ENCODE measurements around the gene ATP6V0B. TPM values are rescaled to one million over a fixed set of nuclear protein-coding genes. Genes with fewer than 3 reads are reported as not detected.

Gene ATP6V0B
- total and polyA plus RNA-seq, 2 of the 13 experiments (the other 11 are each of a cell fraction or from before 2014, with no cell fraction given) = 157 to 161 TPM

- 0 out of 2 replicates have a peak, but pooled peaks have one; percentile 39 for TF ChIP-seq EED (CRISPR knock-in tag; IDR thresholded peaks at IDR 0.05)
- TF ChIP-seq ZNF816 (CRISPR knock-in tag; IDR thresholded peaks at IDR 0.05; ENCODE audit: borderline replicate concordance) = no peak
- no peak for TF ChIP-seq SRF (IDR thresholded peaks at IDR 0.05; ENCODE audit: low read depth, low read length)
- 0 out of 2 replicates have a peak, but pooled peaks have one; percentile 10 for TF ChIP-seq KMT2A (CRISPR knock-in tag; IDR thresholded peaks at IDR 0.05)
- TF ChIP-seq CAMTA2 (CRISPR knock-in tag; IDR thresholded peaks at IDR 0.05; ENCODE audit: borderline replicate concordance) = 0 out of 2 replicates have a peak, but pooled peaks have one; percentile 51
- TF ChIP-seq ARID2 (CRISPR knock-in tag; IDR thresholded peaks at IDR 0.05; ENCODE audit: borderline replicate concordance) = no peak
- peak; percentile 5; the same call in 1 of the 2 replicates for TF ChIP-seq ARID4A (CRISPR knock-in tag; IDR thresholded peaks at IDR 0.05; ENCODE audit: borderline replicate concordance)
- peak; percentile 63; the same call in 1 of the 2 replicates for TF ChIP-seq KDM5B (CRISPR knock-in tag; IDR thresholded peaks at IDR 0.05; ENCODE audit: borderline replicate concordance)
- TF ChIP-seq XBP1 (CRISPR knock-in tag; IDR thresholded peaks at IDR 0.05) = no peak
- peak; percentile 38; the same call in 1 of the 2 replicates for TF ChIP-seq SMAD1 (CRISPR knock-in tag; IDR thresholded peaks at IDR 0.05; ENCODE audit: borderline replicate concordance, low read depth)
- TF ChIP-seq ZNF891 (CRISPR knock-in tag; IDR thresholded peaks at IDR 0.05) = 0 out of 2 replicates have a peak, but pooled peaks have one; percentile 51
- no peak for TF ChIP-seq FOXC1 (CRISPR knock-in tag; IDR thresholded peaks at IDR 0.05; ENCODE audit: borderline replicate concordance)
- TF ChIP-seq FOXO1 (CRISPR knock-in tag; IDR thresholded peaks at IDR 0.05) = no peak
- TF ChIP-seq ZNF280B (CRISPR knock-in tag; IDR thresholded peaks at IDR 0.05; ENCODE audit: borderline replicate concordance) = peak; percentile 41; the same call in 1 of the 2 replicates
- TF ChIP-seq PPARG (CRISPR knock-in tag; conservative IDR thresholded peaks at IDR 0.05) = peak; percentile 48; the same call in 1 of the 2 replicates
These were observed 38.9 kb upstream of the ATP6V0B start (continued) for GRCh38 chr1:43935711-43936427.

Measured in HepG2 (cell line).